Astrocyte (in vitro differentiated cells and primary cell): Measurements from ENCODE around the gene DCAF12. TPM values are rescaled to one million over a fixed set of nuclear protein-coding genes. Genes with fewer than 3 reads are reported as not detected.

ENCODE experiments used
- DNase-seq: peaks from one replicate; pipeline ENCODE4 v3.0.0-alpha.2; 2010; ENCODE audit warnings: low read depth
- FAIRE-seq: peaks from 2 replicates; lab custom pipeline; 2011; peaks lifted over from hg19 to GRCh38; lab: Jason Lieb, UNC
- H2AFZ ChIP-seq: 2 replicates; pipeline ENCODE4 v1.6.0; 2012; ENCODE audit warnings: low read depth, low read length, inconsistent platforms
- H3K27ac ChIP-seq: 2 replicates; pipeline ENCODE4 v1.5.1; 2011; ENCODE audit warnings: low read depth, low read length, inconsistent platforms
- H3K27me3 ChIP-seq: 2 replicates; pipeline ENCODE4 v1.6.0; 2011; ENCODE audit warnings: low read length, inconsistent platforms; ENCODE audit not compliant: insufficient read depth
- H3K36me3 ChIP-seq: 2 replicates; pipeline ENCODE4 v1.5.1; 2011; ENCODE audit warnings: low read length, inconsistent platforms; ENCODE audit not compliant: insufficient read depth
- H3K4me1 ChIP-seq: 2 replicates; pipeline ENCODE4 v1.5.1; 2011; ENCODE audit warnings: low read length, inconsistent platforms; ENCODE audit not compliant: insufficient read depth
- H3K4me2 ChIP-seq: 2 replicates; pipeline ENCODE4 v1.6.0; 2012; ENCODE audit warnings: low read length, inconsistent platforms
- H3K4me3 ChIP-seq: 2 replicates; pipeline ENCODE4 v1.5.1; 2011; ENCODE audit warnings: low read depth, mild to moderate bottlenecking, low read length, inconsistent platforms; ENCODE audit not compliant: insufficient read depth
- H3K79me2 ChIP-seq: 2 replicates; pipeline ENCODE4 v1.6.0; 2012; ENCODE audit warnings: mild to moderate bottlenecking, low read length, inconsistent platforms; ENCODE audit not compliant: insufficient read depth
- H3K9ac ChIP-seq: 2 replicates; pipeline ENCODE4 v1.6.0; 2012; ENCODE audit warnings: mild to moderate bottlenecking, low read length, inconsistent platforms
- H3K9me3 ChIP-seq: 2 replicates; pipeline ENCODE4 v1.5.1; 2012; ENCODE audit warnings: low read depth, mild to moderate bottlenecking, low read length, inconsistent platforms; ENCODE audit not compliant: insufficient read depth
- H4K20me1 ChIP-seq: 2 replicates; pipeline ENCODE4 v1.6.0; 2012; ENCODE audit warnings: low read length, inconsistent platforms; ENCODE audit not compliant: insufficient read depth
- H3K27ac Mint-ChIP-seq: one replicate; pipeline ENCODE4 v1.8.0; 2021; ENCODE audit warnings: mild to moderate bottlenecking, mixed read lengths; ENCODE audit not compliant: unreplicated experiment
- H3K27me3 Mint-ChIP-seq: one replicate; pipeline ENCODE4 v1.8.0; 2021; ENCODE audit warnings: low read depth, mixed read lengths; ENCODE audit not compliant: unreplicated experiment
- H3K36me3 Mint-ChIP-seq: one replicate; pipeline ENCODE4 v1.8.0; 2021; ENCODE audit warnings: low read depth, mixed read lengths; ENCODE audit not compliant: unreplicated experiment
- H3K4me1 Mint-ChIP-seq: one replicate; pipeline ENCODE4 v1.8.0; 2021; ENCODE audit warnings: low read depth, mixed read lengths; ENCODE audit not compliant: unreplicated experiment
- H3K4me3 Mint-ChIP-seq: one replicate; pipeline ENCODE4 v1.8.0; 2021; ENCODE audit warnings: mild to moderate bottlenecking, moderate library complexity, mixed read lengths; ENCODE audit not compliant: unreplicated experiment
- H3K9me3 Mint-ChIP-seq: one replicate; pipeline ENCODE4 v1.8.0; 2021; ENCODE audit warnings: mild to moderate bottlenecking, mixed read lengths; ENCODE audit not compliant: unreplicated experiment
- CTCF ChIP-seq: IDR thresholded peaks from 2 replicates; pipeline ENCODE4 v1.5.1; 2011; ENCODE audit warnings: low read depth, mild to moderate bottlenecking, inconsistent platforms, low read length, moderate library complexity; ENCODE audit not compliant: insufficient read depth
- EZH2 ChIP-seq: IDR thresholded peaks from 2 replicates; pipeline ENCODE4 v1.6.1; 2012; ENCODE audit warnings: mild to moderate bottlenecking, low read length, inconsistent platforms; ENCODE audit not compliant: insufficient read depth
- total RNA-seq: library from RNA; stranded (reverse); gene quantifications from 2 replicates; pipeline ENCODE4 v1.2.1, GENCODE V29; 2021

Gene DCAF12
- total RNA-seq, 1 donor from 2014 or later: 36.0 TPM

DNA sequence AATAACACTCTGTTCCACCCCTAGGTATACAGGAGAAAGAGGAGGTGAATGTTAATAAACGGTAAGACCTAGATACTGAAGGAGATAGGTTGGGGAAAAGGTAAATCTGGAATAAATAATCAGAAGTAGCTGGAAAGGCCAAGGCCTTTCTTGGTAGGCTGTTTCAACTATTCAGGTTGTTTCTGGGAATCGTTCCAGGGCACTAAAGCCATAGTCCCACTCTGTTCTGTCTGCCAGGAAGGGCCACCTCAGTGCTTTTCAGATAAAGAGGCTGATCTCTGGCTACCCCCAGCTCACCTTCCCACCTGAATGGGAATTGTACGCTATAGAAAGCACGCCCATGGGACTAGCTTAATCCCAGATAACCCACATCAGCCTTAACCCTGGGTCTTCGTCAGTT is 32.9 kb downstream of the DCAF12 start:
- no peaks in the 10 kb centered on the region for H4K20me1 ChIP-seq
- peaks cover 39% of the 10 kb centered on the region for H3K36me3 ChIP-seq
- no peak overlapping the region for H2AFZ ChIP-seq
- TF ChIP-seq EZH2 (no peak), CTCF (no peak)
- H3K27ac ChIP-seq: no peak overlapping the region
- no peak overlapping the region for H3K9ac ChIP-seq
- Mint-ChIP-seq H3K4me1 (peaks cover 3% of the 10 kb centered on the region), H3K27me3 (no peaks in the 10 kb centered on the region), H3K4me3 (no peak overlapping the region), H3K36me3 (peaks cover 6% of the 10 kb centered on the region), H3K27ac (no peak overlapping the region), H3K9me3 (no peaks in the 10 kb centered on the region)
- H3K4me3 ChIP-seq: no peak overlapping the region
- DNase-seq: no peak
- H3K4me2 ChIP-seq: no peak overlapping the region
- H3K27me3 ChIP-seq: no peaks in the 10 kb centered on the region
- H3K79me2 ChIP-seq: no peaks in the 10 kb centered on the region
- H3K9me3 ChIP-seq: no peaks in the 10 kb centered on the region
- no peaks in the 10 kb centered on the region for H3K4me1 ChIP-seq
- FAIRE-seq: no peak

- H3K36me3 Mint-ChIP-seq: peaks cover 11% of the 10 kb centered on the region
- FAIRE-seq (no peak), DNase-seq (peak; percentile 30)
- Histone ChIP-seq H3K4me3 (no peak overlapping the region), H3K36me3 (peaks cover 38% of the 10 kb centered on the region), H3K9ac (peak overlapping the region; percentile 16), H4K20me1 (peaks cover 2% of the 10 kb centered on the region), H3K27me3 (no peaks in the 10 kb centered on the region), H3K27ac (no peak overlapping the region), H3K4me1 (no peaks in the 10 kb centered on the region), H3K79me2 (no peaks in the 10 kb centered on the region), H2AFZ (no peak overlapping the region), H3K9me3 (no peaks in the 10 kb centered on the region), H3K4me2 (no peak overlapping the region)
- H3K27ac Mint-ChIP-seq: peak overlapping the region; percentile 49
- H3K9me3 Mint-ChIP-seq: no peaks in the 10 kb centered on the region
- H3K4me3 Mint-ChIP-seq: no peak overlapping the region
- H3K4me1 Mint-ChIP-seq: peaks cover 13% of the 10 kb centered on the region
- TF ChIP-seq CTCF (no peak), EZH2 (no peak)
- H3K27me3 Mint-ChIP-seq: no peaks in the 10 kb centered on the region
These were observed 37.2 kb downstream of the DCAF12 start for GRCh38 chr9:34089311-34089710.

DNA sequence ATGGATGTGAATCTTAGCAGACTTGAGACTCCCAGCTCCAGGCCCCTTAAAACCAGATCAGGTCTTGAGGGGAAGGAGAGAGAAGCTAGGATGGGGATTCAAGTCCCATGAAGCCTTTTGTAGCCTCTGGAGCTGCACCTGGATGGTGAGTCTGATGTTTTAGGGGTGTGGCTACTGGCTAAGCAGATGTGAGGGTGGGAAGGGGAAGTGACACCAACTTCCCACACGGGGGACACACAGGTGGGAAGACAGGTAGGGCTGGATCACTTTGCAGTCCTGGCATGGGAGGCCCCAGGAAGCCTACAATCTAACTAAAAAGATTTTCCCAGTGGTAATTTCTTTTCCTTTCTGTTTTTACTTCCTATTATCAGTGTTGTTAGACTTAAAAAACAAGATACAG is 39.1 kb downstream of the DCAF12 start:
- no peak for TF ChIP-seq EZH2
- no peak for TF ChIP-seq CTCF
- FAIRE-seq (no peak), DNase-seq (no peak)
- H3K4me3 ChIP-seq: no peak overlapping the region
- peaks cover 2% of the 10 kb centered on the region for H4K20me1 ChIP-seq
- H3K36me3 Mint-ChIP-seq: peaks cover 15% of the 10 kb centered on the region
- no peak overlapping the region for H3K4me3 Mint-ChIP-seq
- peaks cover 15% of the 10 kb centered on the region for H3K4me1 Mint-ChIP-seq
- H3K9me3 Mint-ChIP-seq: no peaks in the 10 kb centered on the region
- no peak overlapping the region for H3K27ac ChIP-seq
- H3K4me2 ChIP-seq: no peak overlapping the region
- no peaks in the 10 kb centered on the region for H3K4me1 ChIP-seq
- H3K36me3 ChIP-seq: peaks cover 28% of the 10 kb centered on the region
- no peaks in the 10 kb centered on the region for H3K9me3 ChIP-seq
- H3K27ac Mint-ChIP-seq: no peak overlapping the region
- no peak overlapping the region for H3K9ac ChIP-seq
- H3K79me2 ChIP-seq: no peaks in the 10 kb centered on the region
- no peak overlapping the region for H2AFZ ChIP-seq
- H3K27me3 ChIP-seq: no peaks in the 10 kb centered on the region
- H3K27me3 Mint-ChIP-seq: no peaks in the 10 kb centered on the region
